Stimulated activated CD4-positive, alpha-beta T cell treated with anti-CD3 and anti-CD28 coated beads, Interleukin-1b, Interleukin-23, amount 100 ng/mL, for 48 hours (primary cell): Measurements from ENCODE around the gene FADS1.

Experiments used
- DNase-seq: peaks from one replicate; pipeline ENCODE4 v3.0.0-alpha.2; 2020

The FADS1 gene

GRCh38 chr11:61774411-61774810, 42.4 kb downstream of the FADS1 start:
- DNase-seq, result no peak

GRCh38 chr11:61773809-61774208, 43.0 kb downstream of the FADS1 start:
- no peak for DNase-seq

GRCh38 chr11:61773356-61773755, 43.4 kb downstream of the FADS1 start:
- no peak for DNase-seq

- DNase-seq, result no peak
These were observed 44.8 kb downstream of the FADS1 start for GRCh38 chr11:61771985-61772455.

GRCh38 chr11:61771195-61771894, 45.5 kb downstream of the FADS1 start:
- DNase-seq, result no peak

GRCh38 chr11:61769946-61770683, 46.7 kb downstream of the FADS1 start:
- DNase-seq, result no peak

GRCh38 chr11:61769169-61769920, 47.5 kb downstream of the FADS1 start:
- no peak for DNase-seq

GRCh38 chr11:61768376-61769076, 48.3 kb downstream of the FADS1 start:
- DNase-seq, result no peak

GRCh38 chr11:61766353-61766841, 50.4 kb downstream of the FADS1 start:
- DNase-seq, result no peak

GRCh38 chr11:61765550-61766253, 51.1 kb downstream of the FADS1 start:
- no peak for DNase-seq

- no peak for DNase-seq
These were observed 52.1 kb downstream of the FADS1 start for GRCh38 chr11:61764606-61765260.

- DNase-seq, result no peak
These were observed 52.7 kb downstream of the FADS1 start for GRCh38 chr11:61763930-61764605.

GRCh38 chr11:61762798-61763197, 54.0 kb downstream of the FADS1 start:
- no peak for DNase-seq

GRCh38 chr11:61762223-61762615, 54.6 kb downstream of the FADS1 start:
- DNase-seq, result no peak

GRCh38 chr11:61761440-61762222, 55.2 kb downstream of the FADS1 start:
- no peak for DNase-seq

- DNase-seq, result no peak
These were observed 55.9 kb downstream of the FADS1 start for GRCh38 chr11:61760946-61761345.

- no peak for DNase-seq
These were observed 59.5 kb downstream of the FADS1 start for GRCh38 chr11:61757213-61757862.

- peak; percentile 27 for DNase-seq
These were observed 60.2 kb downstream of the FADS1 start for GRCh38 chr11:61756452-61757212.

- DNase-seq, result no peak
These were observed 60.7 kb downstream of the FADS1 start for GRCh38 chr11:61756147-61756451.
